OCI-LY3 (cell line): Measurements from ENCODE around the gene RANBP3.

ENCODE experiments used
- CTCF ChIP-seq: fragments of 200-600, 300-600 bp; sonication (generic); IDR thresholded peaks from 2 replicates; pipeline ENCODE4 v1.5.1; 2014; ENCODE audit warnings: antibody characterized with exemption, low read length, low read depth
- EZH2phosphoT487 ChIP-seq: fragments of 200-600 bp; shearing (Covaris generic); IDR thresholded peaks from 2 replicates; pipeline ENCODE4 v1.6.1; 2018; ENCODE audit warnings: antibody characterized with exemption, mixed run types, low read depth

DNA sequence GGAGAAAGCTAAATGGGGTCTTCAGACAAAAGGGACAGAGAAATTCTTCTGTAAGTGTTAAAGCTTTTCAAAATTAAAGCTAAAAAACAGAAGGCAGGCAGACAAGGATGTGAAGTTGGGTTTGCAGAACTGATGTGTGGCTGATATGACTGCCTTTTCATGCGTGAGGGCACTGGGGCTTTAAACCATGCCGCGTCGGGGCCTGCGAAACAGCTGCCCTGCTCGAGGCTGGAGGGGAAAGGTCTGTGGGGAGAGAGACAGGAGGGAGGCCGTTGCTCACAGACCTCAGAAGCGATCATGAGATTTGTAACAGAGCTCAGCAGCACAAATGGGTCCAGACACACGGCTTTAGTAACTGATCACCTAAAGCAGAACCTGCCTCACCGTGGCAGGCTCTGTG lies 40.4 kb downstream of the RANBP3 start:
- TF ChIP-seq CTCF = no peak
- TF ChIP-seq EZH2phosphoT487 = no peak
